RWPE2 (cell line): ENCODE results near the gene COL15A1.

Experiments
- ATAC-seq: fragments of 200-7000 bp; cut with Tn5 transposase; 3 replicates; pipeline ENCODE4 v1.9.1; 2021; ENCODE audit warnings: low read depth
- DNase-seq: peaks from one replicate; pipeline ENCODE4 v3.0.0-alpha.2; 2020; ENCODE audit warnings: low spot score
- H3K27ac ChIP-seq: fragments of 450-650 bp; 2 replicates; pipeline ENCODE4 v1.5.1; 2017; ENCODE audit warnings: mild to moderate bottlenecking; ENCODE audit not compliant: poor library complexity, severe bottlenecking
- H3K27me3 ChIP-seq: fragments of 250-450 bp; sonication (Bioruptor Pico); 2 replicates; pipeline ENCODE4 v1.5.1; 2021; ENCODE audit warnings: mild to moderate bottlenecking, moderate library complexity; ENCODE audit not compliant: insufficient read depth, poor library complexity, severe bottlenecking
- H3K36me3 ChIP-seq: fragments of 250-450 bp; sonication (Bioruptor Pico); 2 replicates; pipeline ENCODE4 v1.5.1; 2020; ENCODE audit warnings: low read depth, mild to moderate bottlenecking, moderate library complexity
- H3K4me1 ChIP-seq: fragments of 250-450 bp; sonication (Bioruptor Pico); 2 replicates; pipeline ENCODE4 v1.5.1; 2021; ENCODE audit warnings: mild to moderate bottlenecking, moderate library complexity; ENCODE audit not compliant: insufficient read depth, poor library complexity, severe bottlenecking
- H3K4me3 ChIP-seq: fragments of 250-450 bp; sonication (Bioruptor Pico); 2 replicates; pipeline ENCODE4 v1.5.1; 2021; ENCODE audit warnings: mild to moderate bottlenecking, moderate library complexity; ENCODE audit not compliant: severe bottlenecking
- H3K9me3 ChIP-seq: fragments of 250-450 bp; sonication (Bioruptor Pico); 2 replicates; pipeline ENCODE4 v1.5.1; 2021; ENCODE audit warnings: mild to moderate bottlenecking, moderate library complexity; ENCODE audit not compliant: severe bottlenecking
- CTCF ChIP-seq: fragments of 450-650 bp; IDR thresholded peaks from one replicate; pipeline ENCODE4 v1.5.1; 2017; ENCODE audit warnings: mild to moderate bottlenecking, moderate library complexity; ENCODE audit not compliant: poor library complexity, severe bottlenecking

Gene COL15A1

GRCh38 chr9:99056186-99056585 lies 112.5 kb downstream of the COL15A1 start:
- H3K4me1 ChIP-seq = peaks cover 6% of the 10 kb centered on the region
- ATAC-seq (no peak), DNase-seq (no peak)
- H3K36me3 ChIP-seq = no peaks in the 10 kb centered on the region
- no peak for TF ChIP-seq CTCF
- H3K27ac ChIP-seq = no peak overlapping the region
- no peak overlapping the region for H3K4me3 ChIP-seq
- H3K9me3 ChIP-seq = no peaks in the 10 kb centered on the region
- no peaks in the 10 kb centered on the region for H3K27me3 ChIP-seq

GRCh38 chr9:99056886-99057664 lies 113.4 kb downstream of the COL15A1 start:
- peaks cover 6% of the 10 kb centered on the region for H3K4me1 ChIP-seq
- no peaks in the 10 kb centered on the region for H3K36me3 ChIP-seq
- H3K27ac ChIP-seq = no peak overlapping the region
- no peaks in the 10 kb centered on the region for H3K9me3 ChIP-seq
- no peak overlapping the region for H3K4me3 ChIP-seq
- DNase-seq (no peak), ATAC-seq (peak; percentile 66; the same call in 2 of the 3 replicates)
- no peak for TF ChIP-seq CTCF
- peaks cover 5% of the 10 kb centered on the region for H3K27me3 ChIP-seq

GRCh38 chr9:99057665-99058625 lies 114.2 kb downstream of the COL15A1 start:
- ATAC-seq = peak; percentile 26; the same call in 1 of the 3 replicates
- Histone ChIP-seq H3K4me1 (peaks cover 6% of the 10 kb centered on the region), H3K27ac (no peak overlapping the region), H3K36me3 (no peaks in the 10 kb centered on the region), H3K4me3 (no peak overlapping the region), H3K27me3 (peaks cover 5% of the 10 kb centered on the region), H3K9me3 (no peaks in the 10 kb centered on the region)
- DNase-seq = no peak
- no peak for TF ChIP-seq CTCF

- TF ChIP-seq CTCF = no peak
- no peak for ATAC-seq
- H3K9me3 ChIP-seq = no peaks in the 10 kb centered on the region
- H3K4me3 ChIP-seq = no peak overlapping the region
- H3K36me3 ChIP-seq = no peaks in the 10 kb centered on the region
- H3K27ac ChIP-seq = no peak overlapping the region
- peaks cover 6% of the 10 kb centered on the region for H3K4me1 ChIP-seq
- DNase-seq = no peak
- H3K27me3 ChIP-seq = peaks cover 5% of the 10 kb centered on the region
Observed at GRCh38 chr9:99058964-99059921, 115.5 kb downstream of the COL15A1 start.
